Activated CD4-positive, alpha-beta T cell treated with anti-CD3 and anti-CD28 coated beads, Interleukin-2, amount 50 U/mL, for 16 hours (primary cell): ENCODE results near the gene PCDH19.
"Not testable (repeated sequence)": the region's sequence is repeated elsewhere in the genome, so short reads cannot be mapped to it uniquely, and the experiment has no call there.

Experiments used
- DNase-seq: peaks from one replicate; pipeline ENCODE4 v3.0.0-alpha.2; 2020

PCDH19 gene

GRCh38 chrX:100409610-100410590, at the start of gene PCDH19:
PCDH19 (minus strand) TSS chrX:100410273; CDS start chrX:100408597, 1,676 bp downstream.
- peak; percentile 41 for DNase-seq

GRCh38 chrX:100449696-100450608, 39.9 kb upstream of the PCDH19 start:
- no peak for DNase-seq

GRCh38 chrX:100447655-100448397, 37.8 kb upstream of the PCDH19 start:
- peak; percentile 21 for DNase-seq

- no peak for DNase-seq
These were observed 35.5 kb upstream of the PCDH19 start for GRCh38 chrX:100445593-100445992.

GRCh38 chrX:100441321-100441720, 31.2 kb upstream of the PCDH19 start:
- DNase-seq, result not testable (repeated sequence)

- no peak for DNase-seq
These were observed 29.9 kb upstream of the PCDH19 start for GRCh38 chrX:100440006-100440405.

GRCh38 chrX:100435726-100436125, 25.7 kb upstream of the PCDH19 start:
- DNase-seq, result no peak

- no peak for DNase-seq
These were observed 13.9 kb upstream of the PCDH19 start for GRCh38 chrX:100424012-100424411.

GRCh38 chrX:100418556-100418955, 8.5 kb upstream of the PCDH19 start:
- DNase-seq, result no peak

- DNase-seq, result no peak
These were observed 7.6 kb upstream of the PCDH19 start for GRCh38 chrX:100417681-100418080.

- peak; percentile 48 for DNase-seq
These were observed 3.2 kb upstream of the PCDH19 start for GRCh38 chrX:100413229-100413628.

- no peak for DNase-seq
These were observed 2.0 kb upstream of the PCDH19 start for GRCh38 chrX:100411802-100412715.

GRCh38 chrX:100410901-100411801, 1.1 kb upstream of the PCDH19 start:
- DNase-seq, result no peak

- no peak for DNase-seq
These were observed 1.1 kb downstream of the PCDH19 start for GRCh38 chrX:100408713-100409609.

GRCh38 chrX:100407784-100408712, 2.0 kb downstream of the PCDH19 start:
- DNase-seq, result no peak

GRCh38 chrX:100407147-100407783, 2.8 kb downstream of the PCDH19 start:
- DNase-seq, result no peak

- DNase-seq, result no peak
These were observed 4.6 kb downstream of the PCDH19 start for GRCh38 chrX:100405424-100405823.

GRCh38 chrX:100404851-100405250, 5.2 kb downstream of the PCDH19 start:
- no peak for DNase-seq
